Measurements from ENCODE around the gene TNFRSF4. TPM values are rescaled to one million over a fixed set of nuclear protein-coding genes. Genes with fewer than 3 reads are reported as not detected.
A peak's percentile ranks its signal among the peaks of the same experiment; 100 is the strongest.

Gene TNFRSF4
- total and polyA plus RNA-seq, 9 of the 15 experiments (the other 6 are each of a cell fraction or from before 2014, with no cell fraction given): 0.07 to 0.44 (median 0.19) TPM; not detected in 5

DNA sequence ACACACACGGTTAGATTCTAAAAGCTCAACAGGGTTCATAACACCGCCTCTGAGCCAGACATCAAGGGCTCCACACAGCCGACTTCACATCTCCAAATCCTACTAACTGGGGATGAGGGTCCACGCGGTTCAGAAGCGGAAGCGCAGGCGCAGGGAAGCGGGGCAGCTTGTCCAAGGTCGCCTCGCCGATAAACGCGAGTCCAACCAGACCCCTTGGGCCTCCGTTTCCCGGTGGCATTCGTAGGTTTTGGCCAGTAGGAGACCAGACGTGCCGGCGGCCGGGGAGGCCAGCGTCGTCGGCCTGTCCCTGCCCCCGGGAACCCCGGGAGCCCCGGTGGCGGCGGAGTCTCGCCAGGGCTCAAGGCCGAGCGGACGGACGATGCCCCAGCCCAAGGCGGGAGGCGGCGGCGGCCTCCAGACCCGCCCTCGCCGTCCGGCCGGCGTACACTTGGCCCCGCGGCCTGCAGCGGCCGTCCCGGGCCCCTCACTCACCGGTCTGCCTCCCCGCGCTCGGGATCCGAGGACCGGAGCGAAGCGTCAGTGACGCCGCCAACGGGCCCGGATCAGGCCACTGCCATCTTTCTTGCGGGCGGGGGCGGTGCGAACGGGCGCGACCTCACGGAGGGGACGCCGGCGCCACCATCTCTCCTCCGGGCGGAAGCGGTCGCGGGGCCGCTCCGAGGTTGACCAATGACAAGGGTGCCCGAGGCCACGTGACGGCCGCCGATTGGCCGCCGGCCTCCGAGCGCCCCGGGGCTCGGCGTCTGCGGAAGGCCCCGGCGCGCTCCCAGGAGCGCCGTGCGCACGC is 17.7 kb upstream of the TNFRSF4 start, which contains the start of gene SDF4 (continued):
- TF ChIP-seq CREB3L1 (IDR thresholded peaks at IDR 0.05; ENCODE audit: borderline replicate concordance, low read depth): peak; percentile 38; the same call in 1 of the 2 replicates
- TF ChIP-seq KLF16 (IDR thresholded peaks at IDR 0.05): no peak
- no peak for TF ChIP-seq PTTG1 (tag; IDR thresholded peaks at IDR 0.05; ENCODE audit: low read depth)
- no peak for TF ChIP-seq TCF15 (CRISPR knock-in tag; IDR thresholded peaks at IDR 0.05)
- TF ChIP-seq NFE2 (IDR thresholded peaks at IDR 0.05; ENCODE audit: low read depth): no peak
- TF ChIP-seq SMC3 (conservative IDR thresholded peaks at IDR 0.05; ENCODE audit: insufficient read depth, low read depth, low read length): no peak
- TF ChIP-seq CEBPG (CRISPR knock-in tag; IDR thresholded peaks at IDR 0.05): no peak
- TF ChIP-seq CEBPG (tag; conservative IDR thresholded peaks at IDR 0.05 in 1 of 2, IDR thresholded peaks at IDR 0.05 in 1 of 2): no peak
- TF ChIP-seq, protein P1, sequence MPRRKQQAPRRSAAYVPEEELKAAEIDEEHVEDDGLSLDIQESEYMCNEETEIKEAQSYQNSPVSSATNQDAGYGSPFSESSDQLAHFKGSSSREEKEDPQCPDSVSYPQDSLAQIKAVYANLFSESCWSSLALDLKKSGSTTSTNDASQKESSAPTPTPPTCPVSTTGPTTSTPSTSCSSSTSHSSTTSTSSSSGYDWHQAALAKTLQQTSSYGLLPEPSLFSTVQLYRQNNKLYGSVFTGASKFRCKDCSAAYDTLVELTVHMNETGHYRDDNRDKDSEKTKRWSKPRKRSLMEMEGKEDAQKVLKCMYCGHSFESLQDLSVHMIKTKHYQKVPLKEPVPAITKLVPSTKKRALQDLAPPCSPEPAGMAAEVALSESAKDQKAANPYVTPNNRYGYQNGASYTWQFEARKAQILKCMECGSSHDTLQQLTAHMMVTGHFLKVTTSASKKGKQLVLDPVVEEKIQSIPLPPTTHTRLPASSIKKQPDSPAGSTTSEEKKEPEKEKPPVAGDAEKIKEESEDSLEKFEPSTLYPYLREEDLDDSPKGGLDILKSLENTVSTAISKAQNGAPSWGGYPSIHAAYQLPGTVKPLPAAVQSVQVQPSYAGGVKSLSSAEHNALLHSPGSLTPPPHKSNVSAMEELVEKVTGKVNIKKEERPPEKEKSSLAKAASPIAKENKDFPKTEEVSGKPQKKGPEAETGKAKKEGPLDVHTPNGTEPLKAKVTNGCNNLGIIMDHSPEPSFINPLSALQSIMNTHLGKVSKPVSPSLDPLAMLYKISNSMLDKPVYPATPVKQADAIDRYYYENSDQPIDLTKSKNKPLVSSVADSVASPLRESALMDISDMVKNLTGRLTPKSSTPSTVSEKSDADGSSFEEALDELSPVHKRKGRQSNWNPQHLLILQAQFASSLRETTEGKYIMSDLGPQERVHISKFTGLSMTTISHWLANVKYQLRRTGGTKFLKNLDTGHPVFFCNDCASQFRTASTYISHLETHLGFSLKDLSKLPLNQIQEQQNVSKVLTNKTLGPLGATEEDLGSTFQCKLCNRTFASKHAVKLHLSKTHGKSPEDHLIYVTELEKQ (CRISPR knock-in tag; IDR thresholded peaks at IDR 0.05): no peak
- TF ChIP-seq ZBTB7A (IDR thresholded peaks at IDR 0.05; ENCODE audit: borderline replicate concordance, control insufficient read depth, low read depth, low read length): 0 out of 2 replicates have a peak, but pooled peaks have one; percentile 22
- peak; percentile 60 for TF ChIP-seq SAP30 (IDR thresholded peaks at IDR 0.05; ENCODE audit: borderline replicate concordance, insufficient read depth, low read depth, low read length, poor library complexity, severe bottlenecking)
- no peak for TF ChIP-seq RERE (CRISPR knock-in tag; IDR thresholded peaks at IDR 0.05; ENCODE audit: borderline replicate concordance)

Data from K562 (cell line).